HUES64 (cell line): Measurements from ENCODE around the gene ZFYVE21.
"Not testable (repeated sequence)": the region's sequence is repeated elsewhere in the genome, so short reads cannot be mapped to it uniquely, and the experiment has no call there.

Source experiments
- H3K27ac ChIP-seq: 2 replicates; pipeline ENCODE4 v1.7.0; 2013; ENCODE audit warnings: low read depth, low read length, inconsistent platforms
- H3K27me3 ChIP-seq: 2 replicates; pipeline ENCODE4 v1.6.1; 2013; ENCODE audit warnings: mild to moderate bottlenecking, low read length; ENCODE audit not compliant: insufficient read depth
- H3K36me3 ChIP-seq: 2 replicates; pipeline ENCODE4 v1.6.1; 2013; ENCODE audit warnings: mild to moderate bottlenecking, low read length; ENCODE audit not compliant: insufficient read depth
- H3K4me1 ChIP-seq: 2 replicates; pipeline ENCODE4 v1.6.1; 2013; ENCODE audit warnings: mild to moderate bottlenecking, low read length, moderate library complexity; ENCODE audit not compliant: insufficient read depth
- H3K4me3 ChIP-seq: 2 replicates; pipeline ENCODE4 v1.5.1; 2013; ENCODE audit warnings: mild to moderate bottlenecking, low read length, moderate library complexity
- H3K9ac ChIP-seq: 2 replicates; pipeline ENCODE4 v1.6.1; 2013; ENCODE audit warnings: mild to moderate bottlenecking, low read depth, low read length
- H3K9me3 ChIP-seq: 2 replicates; pipeline ENCODE4 v1.6.1; 2013; ENCODE audit warnings: low read depth, low read length; ENCODE audit not compliant: insufficient read depth
- WGBS: fragments of 150-250, 120-280 bp; methylation state at CpG from one replicate; pipeline ENCODE4 v1.1.7; 2013; ENCODE audit warnings: missing lambda C conversion rate; 5-methylcytosine and 5-hydroxymethylcytosine counted together

ZFYVE21 gene

DNA sequence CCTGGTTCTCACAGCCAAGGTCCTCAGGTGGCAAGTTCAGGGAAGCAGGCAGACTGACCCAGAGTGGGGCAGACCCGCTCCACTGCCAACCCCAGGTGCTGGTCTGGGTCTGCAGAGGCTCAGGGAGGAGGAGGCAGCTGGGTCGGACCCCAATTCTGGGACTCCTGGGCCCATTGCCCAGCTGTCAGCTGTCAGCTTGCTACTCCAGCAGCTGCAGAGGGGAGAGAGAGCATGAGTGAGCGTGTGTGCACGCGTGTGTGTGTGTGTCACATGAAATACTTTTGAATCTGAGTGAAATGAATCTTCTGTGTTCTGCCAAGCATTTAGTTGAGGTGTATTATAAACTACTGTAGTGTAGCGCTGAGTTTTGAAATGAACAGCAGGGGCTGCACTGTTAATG lies 31.1 kb upstream of the ZFYVE21 start:
- no peak overlapping the region for H3K27ac ChIP-seq

DNA sequence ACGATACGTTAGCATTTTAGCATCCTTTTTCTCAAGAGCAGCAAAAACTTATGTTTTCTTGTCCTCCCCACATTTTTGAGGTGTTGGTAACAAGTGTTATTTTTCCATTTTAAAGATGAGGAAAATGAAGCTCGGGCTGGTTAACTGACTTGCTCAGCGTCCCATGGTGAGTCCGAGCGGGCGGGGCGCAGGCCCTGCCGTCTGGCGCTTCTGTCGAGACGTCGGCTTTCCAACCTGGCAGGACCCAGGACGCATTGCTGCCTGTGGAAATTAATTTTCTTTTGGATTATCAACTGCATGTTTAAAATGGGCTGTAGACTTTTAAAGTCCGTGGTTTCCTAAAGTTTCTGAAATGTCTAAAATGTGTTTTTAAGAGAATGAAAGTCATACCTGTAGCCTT lies 30.7 kb upstream of the ZFYVE21 start:
- WGBS: 96% methylated on average over 15 of the region's 15 CpGs
- H3K36me3 ChIP-seq: peaks cover 90% of the 10 kb centered on the region

More for the DNA sequence above, 31.1 kb upstream of the ZFYVE21 start:
- Histone ChIP-seq H3K27me3 (no peaks in the 10 kb centered on the region), H3K9ac (no peak overlapping the region), H3K36me3 (peaks cover 92% of the 10 kb centered on the region), H3K9me3 (no peaks in the 10 kb centered on the region), H3K4me1 (no peaks in the 10 kb centered on the region), H3K4me3 (no peak overlapping the region)
- WGBS: 94% methylated on average over 6 of the region's 6 CpGs

DNA sequence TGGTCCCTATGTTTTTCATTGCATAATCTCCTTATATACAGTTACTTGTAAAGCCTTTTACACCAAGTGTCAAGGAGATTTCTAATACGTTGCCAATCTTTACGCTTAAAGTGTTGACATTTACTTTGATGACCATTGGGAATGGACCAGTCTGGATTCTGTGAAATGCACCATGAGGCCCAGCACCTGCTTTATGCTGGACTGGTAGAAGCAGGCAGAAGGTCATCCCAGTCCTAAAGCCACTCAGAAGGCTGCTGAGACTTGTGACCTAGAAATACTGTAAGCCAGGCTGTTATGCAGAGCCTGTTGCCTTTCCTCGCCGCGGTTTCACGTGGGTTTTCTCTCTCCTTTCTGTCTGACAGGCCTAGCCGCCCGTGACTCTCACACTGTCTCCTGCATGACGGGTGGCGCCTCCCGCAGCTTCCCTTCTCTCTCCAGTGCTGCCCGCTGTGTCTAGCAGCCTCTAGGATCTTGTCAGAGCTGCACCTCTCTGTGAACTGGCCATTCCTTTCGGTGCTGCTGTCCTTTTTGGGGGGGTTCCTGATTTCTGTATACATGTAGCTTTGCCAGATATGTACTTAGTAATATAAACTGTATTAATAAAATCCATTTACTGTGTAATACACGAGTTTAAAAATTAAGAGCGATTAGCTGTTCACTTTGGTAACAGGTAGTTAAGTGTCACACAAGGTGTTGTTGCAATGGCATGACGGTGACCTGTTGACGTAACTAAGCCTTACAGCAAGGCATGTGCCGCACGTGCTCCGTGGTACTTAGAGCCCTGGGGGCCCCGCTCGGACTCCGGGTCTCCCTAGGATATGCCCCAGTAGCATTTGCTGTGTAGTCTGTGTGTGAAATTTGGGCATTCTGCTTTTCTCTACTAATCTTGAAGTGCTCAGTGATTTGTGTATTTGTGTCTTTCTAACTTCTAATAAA lies 30.1 kb upstream of the ZFYVE21 start:
- H3K4me3 ChIP-seq: no peak overlapping the region
- no peak overlapping the region for H3K27ac ChIP-seq
- 95% methylated on average over 22 of the region's 23 CpGs for WGBS
- H3K9ac ChIP-seq: no peak overlapping the region
- H3K9me3 ChIP-seq: no peaks in the 10 kb centered on the region
- H3K36me3 ChIP-seq: peaks cover 89% of the 10 kb centered on the region
- no peaks in the 10 kb centered on the region for H3K27me3 ChIP-seq
- no peaks in the 10 kb centered on the region for H3K4me1 ChIP-seq

More for the DNA sequence above, 30.7 kb upstream of the ZFYVE21 start:
- Histone ChIP-seq H3K27ac (no peak overlapping the region), H3K27me3 (no peaks in the 10 kb centered on the region), H3K4me1 (no peaks in the 10 kb centered on the region), H3K9ac (no peak overlapping the region), H3K9me3 (no peaks in the 10 kb centered on the region), H3K4me3 (no peak overlapping the region)

DNA sequence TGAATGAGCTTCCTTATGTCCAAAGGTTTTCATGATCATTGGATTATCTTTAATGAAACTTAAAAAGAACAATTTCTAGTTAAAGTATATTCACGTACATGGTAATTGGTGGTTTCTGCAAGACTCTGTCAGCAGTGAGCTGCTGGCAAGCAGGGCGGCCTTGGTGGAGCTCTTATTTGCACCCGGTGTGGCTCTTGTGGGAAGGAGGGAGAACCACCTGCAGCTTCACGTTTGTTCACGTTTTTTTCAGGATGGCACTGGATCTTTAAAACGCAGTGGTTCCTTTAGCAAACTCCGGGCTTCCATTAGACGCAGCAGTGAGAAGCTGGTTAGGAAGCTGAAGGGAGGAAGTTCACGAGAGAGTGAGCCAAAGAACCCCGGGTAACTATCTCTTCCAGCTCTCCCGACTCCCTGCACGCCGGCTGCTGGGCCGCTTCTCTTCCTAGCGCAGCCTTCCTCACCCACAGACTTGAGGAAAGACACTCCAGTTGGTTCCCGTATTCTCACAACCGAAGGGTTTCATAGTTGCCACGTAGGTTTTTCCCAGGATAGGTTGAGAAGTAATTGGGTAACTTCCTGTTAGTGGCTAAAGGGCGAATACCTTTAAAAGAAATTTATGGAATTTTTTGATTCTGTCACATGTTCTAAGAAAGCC lies 28.7 kb upstream of the ZFYVE21 start:
- no peaks in the 10 kb centered on the region for H3K4me1 ChIP-seq
- no peaks in the 10 kb centered on the region for H3K9me3 ChIP-seq
- no peaks in the 10 kb centered on the region for H3K27me3 ChIP-seq
- no peak overlapping the region for H3K4me3 ChIP-seq
- H3K9ac ChIP-seq: no peak overlapping the region
- WGBS: 94% methylated on average over 19 of the region's 19 CpGs
- H3K27ac ChIP-seq: no peak overlapping the region
- H3K36me3 ChIP-seq: peaks cover 83% of the 10 kb centered on the region

DNA sequence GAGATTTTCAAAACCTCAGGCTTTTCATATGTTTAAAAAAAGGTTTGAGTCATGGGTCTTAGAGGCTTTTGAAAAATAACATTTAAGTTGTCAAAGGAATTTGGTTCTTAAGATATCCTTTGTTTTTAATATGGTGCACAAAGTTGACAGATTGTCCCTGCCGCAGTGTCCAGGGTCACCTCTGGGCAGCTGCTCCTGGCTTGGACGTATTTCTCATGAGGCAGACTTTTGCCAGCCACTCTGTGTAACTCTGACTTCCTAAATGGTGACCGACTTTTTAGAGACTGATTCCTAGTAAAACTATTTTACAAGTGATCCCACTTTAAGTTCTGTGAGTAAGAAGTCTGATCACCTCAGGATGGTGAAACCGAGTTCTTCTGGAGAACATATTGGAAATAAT lies 27.9 kb upstream of the ZFYVE21 start:
- H3K4me1 ChIP-seq: no peaks in the 10 kb centered on the region
- WGBS: 97% methylated on average over 4 of the region's 4 CpGs
- H3K4me3 ChIP-seq: no peak overlapping the region
- H3K36me3 ChIP-seq: peaks cover 84% of the 10 kb centered on the region
- H3K27ac ChIP-seq: no peak overlapping the region
- no peaks in the 10 kb centered on the region for H3K27me3 ChIP-seq
- H3K9ac ChIP-seq: no peak overlapping the region
- no peaks in the 10 kb centered on the region for H3K9me3 ChIP-seq

DNA sequence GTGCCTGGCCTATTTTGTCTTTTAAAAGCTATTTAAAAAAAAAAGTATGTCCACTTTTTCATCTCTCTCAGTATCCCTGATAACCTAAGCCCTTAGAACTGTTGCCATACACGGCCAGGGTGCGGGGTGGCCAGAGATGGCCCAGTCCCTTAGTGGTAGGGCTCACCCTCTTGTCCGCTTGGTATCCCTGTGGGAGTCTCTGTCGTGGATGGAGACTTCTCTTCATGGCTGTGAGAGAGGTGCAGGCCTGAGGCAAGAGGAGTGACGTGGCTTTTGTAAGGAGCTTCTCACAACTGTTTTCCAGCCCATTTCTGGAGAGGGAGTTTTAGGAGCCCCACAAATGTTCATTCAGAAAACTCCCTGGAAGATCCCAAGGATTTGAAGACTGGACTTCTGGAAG lies 27.2 kb upstream of the ZFYVE21 start:
- WGBS: 97% methylated on average over 5 of the region's 5 CpGs
- no peaks in the 10 kb centered on the region for H3K4me1 ChIP-seq
- no peak overlapping the region for H3K27ac ChIP-seq
- no peaks in the 10 kb centered on the region for H3K9me3 ChIP-seq
- H3K9ac ChIP-seq: no peak overlapping the region
- peaks cover 84% of the 10 kb centered on the region for H3K36me3 ChIP-seq
- H3K4me3 ChIP-seq: no peak overlapping the region
- H3K27me3 ChIP-seq: no peaks in the 10 kb centered on the region

DNA sequence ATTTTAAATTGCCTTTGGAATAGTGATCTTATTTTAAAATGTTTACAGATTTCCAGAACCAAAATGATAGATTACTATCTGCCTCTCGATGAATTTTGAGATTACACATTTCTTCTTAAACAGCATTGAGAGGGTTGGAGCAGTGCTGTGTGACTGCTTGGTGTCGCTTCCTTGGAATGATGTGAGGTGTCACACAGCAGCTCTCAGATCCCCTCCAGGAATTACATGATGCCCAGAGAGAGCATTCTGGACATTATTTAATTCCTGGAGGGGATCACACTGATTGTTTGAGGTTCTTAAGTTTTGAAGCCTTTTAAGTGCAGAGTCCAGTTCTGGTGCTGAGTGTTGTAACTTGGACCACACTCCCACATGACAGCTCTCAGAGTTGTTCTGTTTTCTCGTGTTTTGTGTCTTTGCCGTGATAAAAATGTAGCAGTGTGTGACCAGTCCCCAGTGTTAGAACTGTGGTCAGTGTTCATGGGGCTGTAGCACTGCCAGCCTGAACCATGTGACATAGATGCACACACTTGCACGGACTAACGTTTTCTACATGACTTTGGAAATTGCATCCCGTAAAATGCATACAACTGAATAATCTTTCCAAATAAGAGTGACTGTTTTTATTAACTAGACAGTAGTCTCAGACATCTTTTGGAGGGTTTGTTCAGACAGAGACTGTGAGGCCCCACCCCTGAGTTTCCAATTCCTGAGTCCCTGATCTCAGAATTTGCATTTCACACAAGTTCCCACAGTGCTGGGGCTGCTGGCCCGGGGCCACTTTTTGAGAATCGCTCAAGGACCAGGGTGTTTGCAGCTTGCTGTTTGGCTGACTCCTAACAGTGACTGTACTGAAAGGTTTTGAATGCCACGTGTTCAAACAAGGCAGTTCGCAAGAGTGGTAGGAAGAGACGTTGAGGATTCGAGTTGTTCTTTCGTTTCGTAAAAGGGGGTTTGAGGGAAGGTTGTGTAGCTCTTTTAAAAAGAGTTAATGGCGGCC lies 26.4 kb upstream of the ZFYVE21 start:
- Histone ChIP-seq H3K36me3 (peaks cover 86% of the 10 kb centered on the region), H3K9ac (no peak overlapping the region)
- WGBS: 89% methylated on average over 16 of the region's 16 CpGs

DNA sequence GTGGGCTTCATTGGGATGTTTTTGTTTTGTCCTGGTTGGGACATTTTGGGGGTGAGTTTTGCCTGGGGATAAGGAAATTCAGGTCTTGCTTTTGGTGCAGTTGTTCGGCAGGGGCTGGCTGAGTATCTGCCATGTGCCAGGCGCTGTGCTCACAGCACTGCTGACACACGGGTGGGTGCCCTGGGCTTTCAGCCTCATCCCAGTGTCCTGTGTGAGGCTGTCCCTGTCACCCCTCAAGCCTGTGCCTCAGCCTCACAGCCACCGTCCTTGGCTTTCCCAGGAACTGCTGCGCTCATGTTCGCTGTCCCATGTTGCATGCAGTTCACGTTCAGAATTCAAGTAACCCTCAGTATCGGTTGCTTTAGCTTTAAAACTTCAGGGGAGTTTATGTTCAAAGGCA lies 25.3 kb upstream of the ZFYVE21 start:
- Histone ChIP-seq H3K27ac (no peak overlapping the region), H3K9ac (no peak overlapping the region), H3K27me3 (no peaks in the 10 kb centered on the region), H3K36me3 (peaks cover 82% of the 10 kb centered on the region), H3K9me3 (no peaks in the 10 kb centered on the region), H3K4me1 (no peaks in the 10 kb centered on the region), H3K4me3 (no peak overlapping the region)
- whole genome bisulfite sequencing: 94% methylated on average over 8 of the region's 8 CpGs

More for the DNA sequence above, 26.4 kb upstream of the ZFYVE21 start:
- Histone ChIP-seq H3K4me1 (no peaks in the 10 kb centered on the region), H3K27me3 (no peaks in the 10 kb centered on the region), H3K27ac (no peak overlapping the region), H3K9me3 (no peaks in the 10 kb centered on the region), H3K4me3 (no peak overlapping the region)

DNA sequence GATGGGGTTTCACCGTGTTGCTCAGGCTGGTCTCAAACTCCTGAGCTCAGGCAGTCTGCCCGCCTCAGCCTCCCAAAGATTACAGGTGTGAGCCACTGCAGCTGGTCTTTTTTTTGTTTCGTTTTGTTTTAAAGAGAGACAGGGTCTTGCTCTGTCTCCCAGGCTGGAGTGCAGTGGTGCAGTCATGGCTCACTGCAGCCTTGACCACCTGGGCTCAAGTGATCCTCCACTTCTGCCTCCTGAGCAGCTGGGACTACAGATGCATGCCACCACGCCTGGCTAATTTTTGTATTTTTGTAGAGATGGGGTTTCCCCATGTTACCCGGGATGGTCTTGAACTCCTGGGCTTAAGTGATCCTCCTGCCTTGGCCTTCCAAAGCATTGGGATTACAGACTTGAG lies 24.0 kb upstream of the ZFYVE21 start:
- 90% methylated on average over 5 of the region's 5 CpGs for whole genome bisulfite sequencing
- H3K9ac ChIP-seq, H3K4me1 ChIP-seq, H3K4me3 ChIP-seq, H3K27ac ChIP-seq, H3K9me3 ChIP-seq, H3K27me3 ChIP-seq: not testable (repeated sequence)
- peaks cover 77% of the 10 kb centered on the region for H3K36me3 ChIP-seq

DNA sequence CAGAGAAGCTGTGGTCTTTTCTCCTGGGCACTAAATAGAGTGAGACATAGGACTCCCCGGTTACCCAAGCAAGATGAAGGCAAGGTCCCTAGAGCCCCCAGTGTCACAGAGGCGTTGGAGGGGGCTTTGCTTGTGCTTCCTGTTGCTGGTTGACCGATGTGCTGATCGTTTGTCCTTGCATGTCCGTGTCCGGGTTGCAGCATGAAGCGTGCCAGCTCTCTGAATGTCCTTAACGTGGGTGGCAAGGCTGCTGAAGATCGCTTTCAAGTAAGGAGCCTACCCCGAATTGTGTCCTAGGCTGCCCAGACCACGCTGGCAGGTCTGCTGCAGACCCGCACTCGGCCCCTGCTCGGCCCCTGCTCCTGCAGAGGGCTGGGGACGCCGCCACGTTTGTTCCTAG lies 23.5 kb upstream of the ZFYVE21 start:
- Histone ChIP-seq H3K4me1 (no peaks in the 10 kb centered on the region), H3K9ac (no peak overlapping the region), H3K4me3 (no peak overlapping the region)

More for the DNA sequence above, 23.5 kb upstream of the ZFYVE21 start:
- 95% methylated on average over 17 of the region's 17 CpGs for WGBS
- peaks cover 72% of the 10 kb centered on the region for H3K36me3 ChIP-seq
- no peak overlapping the region for H3K27ac ChIP-seq
- H3K27me3 ChIP-seq: no peaks in the 10 kb centered on the region
- no peaks in the 10 kb centered on the region for H3K9me3 ChIP-seq
